B cell (primary cell): Measurements from ENCODE around the gene EGLN3.

Experiments used
- EZH2 ChIP-seq: IDR thresholded peaks from 2 replicates; pipeline ENCODE4 v1.6.1; 2012; ENCODE audit warnings: borderline replicate concordance, low read depth, mild to moderate bottlenecking, moderate library complexity, low read length; ENCODE audit not compliant: insufficient read depth, poor library complexity, severe bottlenecking
- TF ChIP-seq, protein P1 (sequence below): fragments of 200-600 bp; IDR thresholded peaks from one replicate; pipeline ENCODE4 v1.8.0; 2022; ENCODE audit warnings: antibody characterized with exemption, mild to moderate bottlenecking

DNA sequence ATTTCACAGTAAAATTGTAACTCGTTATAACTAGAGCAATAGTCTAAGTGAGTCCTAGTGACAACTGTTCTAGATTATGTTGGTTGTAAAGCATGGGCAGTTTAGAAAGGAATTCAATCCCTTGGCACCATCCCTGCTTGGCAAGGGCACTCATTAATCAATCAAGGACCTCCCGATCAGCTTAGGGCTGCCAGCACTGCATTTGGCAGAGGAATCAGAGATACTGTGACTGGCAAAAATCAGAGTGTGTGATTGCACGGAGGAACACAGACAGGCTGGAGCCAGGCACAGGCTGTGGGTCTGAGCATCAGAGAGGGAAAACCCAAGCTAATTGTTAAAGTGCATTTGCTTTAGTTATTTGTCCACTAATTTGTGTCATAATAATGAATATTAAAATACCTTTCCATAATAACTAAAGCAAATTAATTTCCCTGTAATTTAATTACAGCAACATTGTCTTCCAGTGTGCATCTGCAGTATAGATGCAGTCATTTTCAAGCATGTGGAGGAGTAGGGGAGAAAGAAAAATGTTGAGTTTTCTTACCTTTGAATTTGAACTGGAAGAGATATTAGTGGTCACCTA, 3.2 kb upstream of the EGLN3 start:
- TF ChIP-seq, protein P1, sequence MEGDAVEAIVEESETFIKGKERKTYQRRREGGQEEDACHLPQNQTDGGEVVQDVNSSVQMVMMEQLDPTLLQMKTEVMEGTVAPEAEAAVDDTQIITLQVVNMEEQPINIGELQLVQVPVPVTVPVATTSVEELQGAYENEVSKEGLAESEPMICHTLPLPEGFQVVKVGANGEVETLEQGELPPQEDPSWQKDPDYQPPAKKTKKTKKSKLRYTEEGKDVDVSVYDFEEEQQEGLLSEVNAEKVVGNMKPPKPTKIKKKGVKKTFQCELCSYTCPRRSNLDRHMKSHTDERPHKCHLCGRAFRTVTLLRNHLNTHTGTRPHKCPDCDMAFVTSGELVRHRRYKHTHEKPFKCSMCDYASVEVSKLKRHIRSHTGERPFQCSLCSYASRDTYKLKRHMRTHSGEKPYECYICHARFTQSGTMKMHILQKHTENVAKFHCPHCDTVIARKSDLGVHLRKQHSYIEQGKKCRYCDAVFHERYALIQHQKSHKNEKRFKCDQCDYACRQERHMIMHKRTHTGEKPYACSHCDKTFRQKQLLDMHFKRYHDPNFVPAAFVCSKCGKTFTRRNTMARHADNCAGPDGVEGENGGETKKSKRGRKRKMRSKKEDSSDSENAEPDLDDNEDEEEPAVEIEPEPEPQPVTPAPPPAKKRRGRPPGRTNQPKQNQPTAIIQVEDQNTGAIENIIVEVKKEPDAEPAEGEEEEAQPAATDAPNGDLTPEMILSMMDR = no peak
- no peak for TF ChIP-seq EZH2
